Psoas muscle (tissue), 8 donors: ENCODE data around the gene MMP21. TPM values are rescaled to one million over a fixed set of nuclear protein-coding genes. Genes with fewer than 3 reads are reported as not detected.
A peak's percentile ranks its signal among the peaks of the same experiment; 100 is the strongest.

ENCODE experiments used
- ATAC-seq, 4 donors: fragments of 200-7000 bp; cut with Tn5 transposase; one replicate each; pipeline ENCODE4 v1.9.1; 2020; ENCODE audit warnings: moderate library complexity in 3 of 4, mild to moderate bottlenecking in 2 of 4
- DNase-seq, 2 donors: peaks; one replicate each; pipeline ENCODE4 v3.0.0-alpha.2; 2020
- H3K27ac ChIP-seq: fragments of 200-600 bp; one replicate; pipeline ENCODE4 v1.8.0; 2022
- H3K27me3 ChIP-seq, 3 donors: fragments of 200-600 bp in 1 of 3; one replicate each; pipeline versions ENCODE4 v1.6.1 to v1.8.0; 2013 to 2022; ENCODE audit warnings: low read length in 2 of 3, mild to moderate bottlenecking in 2 of 3, moderate library complexity in 1 of 3; ENCODE audit not compliant: insufficient read depth in 3 of 3
- H3K36me3 ChIP-seq, 2 donors: fragments of 200-600 bp in 1 of 2; one replicate each; pipeline versions ENCODE4 v1.6.1 to v1.8.0; 2013 to 2022; ENCODE audit warnings: low read depth in 1 of 2, mild to moderate bottlenecking in 1 of 2, moderate library complexity in 1 of 2; ENCODE audit not compliant: insufficient read depth in 1 of 2
- H3K4me1 ChIP-seq: fragments of 200-600 bp; one replicate; pipeline ENCODE4 v1.8.0; 2022
- H3K4me3 ChIP-seq: fragments of 200-600 bp; one replicate; pipeline ENCODE4 v1.8.0; 2022; ENCODE audit warnings: mild to moderate bottlenecking
- H3K9me3 ChIP-seq: fragments of 200-600 bp; one replicate; pipeline ENCODE4 v1.8.0; 2022
- CTCF ChIP-seq: fragments of 200-600 bp; IDR thresholded peaks from one replicate; pipeline ENCODE4 v1.8.0; 2022; ENCODE audit warnings: antibody characterized with exemption
- WGBS, 3 donors: extraction: QIAGEN DNeasy Blood & Tissue Kit; methylation state at CpG; one replicate each; pipeline versions ENCODE4 v1.1.6 to v1.1.7; 2013; 5-methylcytosine and 5-hydroxymethylcytosine counted together
- intact Hi-C, 2 donors: fragments of 100-400 bp; cut with DNase I; formaldehyde crosslinking; loops; one replicate each; pipeline versions ENCODE4 v1.11.0 to v1.14.2; 2022
- polyA plus RNA-seq, 3 donors: library from polyadenylated mRNA; stranded (reverse); fragments of 200-250 nt; gene quantifications; one replicate each; pipeline ENCODE4 v1.2.3, GENCODE V29; 2013
- total RNA-seq, 4 donors: library from RNA; stranded (reverse); fragmentation: NEBNext Ultra II Directional in 2 of 4; extraction: Animal tissue kit (Norgen Biotek cat#: 25700) in 2 of 4; gene quantifications; one replicate each; pipeline versions ENCODE4 v1.2.1 to v1.2.4, GENCODE V29; 2021 to 2023
- donor health status: healthy with polysubstance abuse.
- donor health status: DM: no; HTN: no; CAD: no; lungs with moderate emphysema.
- donor health status: Bipolar disorder and iron deficiency.
- donor health status: healthy.
- donor health status: DM: yes; HTN: yes; CAD: no.
- donor health status: DM: no; HTN: no; CAD: no.
- donor health status: DM: no; HTN: no; CAD: no.
- donor health status: DM: yes; HTN: yes; CAD: no.

The MMP21 gene
- total and polyA plus RNA-seq, 7 donors: 0.03 to 0.17 (median 0.04) TPM; not detected in 4

DNA sequence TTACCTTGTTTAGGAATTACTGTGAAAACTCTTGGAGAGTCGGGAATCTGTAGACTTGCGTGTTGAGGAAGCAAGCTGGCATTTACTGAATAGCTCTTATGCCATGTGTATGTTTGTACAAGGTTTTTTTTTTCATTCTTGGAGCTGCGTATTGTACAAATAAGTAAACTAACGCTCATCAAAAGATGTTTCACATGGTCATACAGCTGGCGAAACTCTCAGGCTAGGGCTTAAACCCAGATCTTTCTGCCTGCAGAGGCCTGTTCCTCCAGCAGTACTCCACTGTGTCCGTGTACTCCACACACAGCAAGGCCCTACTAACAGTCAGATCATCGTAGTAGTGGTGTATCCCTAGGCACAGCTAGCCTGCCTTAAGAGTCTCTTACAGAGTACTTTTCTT lies 48.7 kb downstream of the MMP21 start:
- no peak for TF ChIP-seq CTCF
- H3K4me1 ChIP-seq: peaks cover 1% of the 10 kb centered on the region
- no peaks in the 10 kb centered on the region for H3K27me3 ChIP-seq
- WGBS, 3 donors: 94 to 96% (median 95%) methylated on average over 7 of the region's 7 CpGs
- intact Hi-C loops: no loop called here
- DNase-seq (no peak), ATAC-seq (no peak)
- H3K9me3 ChIP-seq: no peaks in the 10 kb centered on the region
- no peak overlapping the region for H3K27ac ChIP-seq
- H3K36me3 ChIP-seq: peaks cover 16 to 100% of the 10 kb centered on the region in 2 donors
- H3K4me3 ChIP-seq: no peak overlapping the region

GRCh38 chr10:125722811-125723210 lies 52.8 kb downstream of the MMP21 start:
- Histone ChIP-seq H3K9me3 (peaks cover under 1% of the 10 kb centered on the region), H3K27ac (no peak overlapping the region), H3K27me3 (no peaks in the 10 kb centered on the region), H3K4me1 (peaks cover 11% of the 10 kb centered on the region), H3K36me3 (peaks cover 9 to 71% of the 10 kb centered on the region in 2 donors), H3K4me3 (no peak overlapping the region)
- intact Hi-C loops: loop anchor here in 1 of 2 donors (5.0 kb wide), 1 partner anchor 99 kb away; the partner anchor contains the start of genes BCCIP and UROS
- DNase-seq: no peak
- TF ChIP-seq CTCF: no peak
- 95 to 100% (median 100%) methylated on average over 1 of the region's 1 CpG for WGBS, 3 donors
- no peak for ATAC-seq

DNA sequence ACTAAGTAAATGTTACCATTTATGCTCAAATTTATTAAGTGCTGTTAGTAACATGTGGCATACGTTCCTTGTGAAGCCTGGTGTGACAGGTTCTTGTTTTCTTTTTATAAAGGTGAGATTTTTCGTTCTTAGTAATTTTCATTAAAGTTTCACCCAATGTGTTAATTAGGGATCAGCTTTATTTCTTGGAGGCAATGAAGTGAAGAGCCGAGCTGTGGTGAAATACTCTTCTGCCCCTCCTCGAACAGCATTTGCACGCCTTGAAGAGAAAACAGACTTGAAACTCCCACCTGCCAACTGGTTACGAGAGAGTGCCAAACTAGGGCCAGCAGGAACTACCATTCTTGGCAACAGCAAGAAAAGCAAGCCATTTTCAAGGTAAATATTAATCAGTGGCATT lies 54.6 kb downstream of the MMP21 start:
- H3K27me3 ChIP-seq: no peaks in the 10 kb centered on the region
- ATAC-seq (no peak), DNase-seq (no peak)
- intact Hi-C loops: loop anchor here in 1 of 2 donors (5.0 kb wide), 1 partner anchor 101 kb away; the partner anchor contains the start of genes BCCIP and UROS
- peak overlapping the region; percentile 92 for H3K4me3 ChIP-seq
- no peak overlapping the region for H3K27ac ChIP-seq
- WGBS, 3 donors: 80 to 88% (median 81%) methylated on average over 6 of the region's 6 CpGs
- H3K4me1 ChIP-seq: peaks cover 11% of the 10 kb centered on the region
- H3K36me3 ChIP-seq: peaks cover 5 to 54% of the 10 kb centered on the region in 2 donors
- TF ChIP-seq CTCF: no peak
- H3K9me3 ChIP-seq: peaks cover 4% of the 10 kb centered on the region

- ATAC-seq (no peak), DNase-seq (no peak)
- Histone ChIP-seq H3K27ac (peak overlapping the region; percentile 85), H3K4me3 (peak overlapping the region; percentile 92), H3K9me3 (peaks cover 7% of the 10 kb centered on the region), H3K4me1 (peaks cover 11% of the 10 kb centered on the region), H3K27me3 (no peaks in the 10 kb centered on the region), H3K36me3 (peaks cover 5 to 43% of the 10 kb centered on the region in 2 donors)
- intact Hi-C loops: loop anchor here in 1 of 2 donors (5.0 kb wide), 1 partner anchor 102 kb away; the partner anchor contains the start of genes BCCIP and UROS
- 0 to 1% (median 1%) methylated on average over 15 of the region's 15 CpGs for WGBS, 3 donors
- no peak for TF ChIP-seq CTCF
Measured at GRCh38 chr10:125720002-125720382, 55.6 kb downstream of the MMP21 start.
